Thyroid gland (tissue), 4 donors: ENCODE results near the gene CPSF3.

Experiments
- CTCF ChIP-seq, 6 experiments: fragments of 200-600 bp in 3 of 6; fragments of 450-650 bp in 3 of 6; sonication (generic) in 3 of 6; IDR thresholded peaks; one replicate each; pipeline ENCODE4 v1.5.1; 2016 to 2019; ENCODE audit warnings: antibody characterized with exemption in 6 of 6, mild to moderate bottlenecking in 2 of 6, inconsistent platforms in 1 of 6, moderate library complexity in 1 of 6
- POLR2A ChIP-seq, 2 donors: fragments of 450-650 bp; IDR thresholded peaks; one replicate each; pipeline ENCODE4 v1.6.1; 2017; ENCODE audit warnings: antibody characterized with exemption in 2 of 2, mild to moderate bottlenecking in 2 of 2, moderate library complexity in 1 of 2

GRCh38 chr2:9517118-9517782 is 93.8 kb downstream of the CPSF3 start:
- TF ChIP-seq POLR2A (IDR thresholded peaks at IDR 0.05) (no peak), CTCF (IDR thresholded peaks at IDR 0.05) (no peak)
